Hematopoietic multipotent progenitor cell treated with erythropoietin and hydrocortisone succinate and interleukin-3 and kit ligand, for 15 days (in vitro differentiated cells): ENCODE measurements around the gene SLC43A1.
"Not testable (repeated sequence)": the region's sequence is repeated elsewhere in the genome, so short reads cannot be mapped to it uniquely, and the experiment has no call there.

Experiments
- DNase-seq: peaks from one replicate; pipeline ENCODE4 v3.0.0-alpha.2; 2015; ENCODE audit warnings: low spot score

The SLC43A1 gene

DNA sequence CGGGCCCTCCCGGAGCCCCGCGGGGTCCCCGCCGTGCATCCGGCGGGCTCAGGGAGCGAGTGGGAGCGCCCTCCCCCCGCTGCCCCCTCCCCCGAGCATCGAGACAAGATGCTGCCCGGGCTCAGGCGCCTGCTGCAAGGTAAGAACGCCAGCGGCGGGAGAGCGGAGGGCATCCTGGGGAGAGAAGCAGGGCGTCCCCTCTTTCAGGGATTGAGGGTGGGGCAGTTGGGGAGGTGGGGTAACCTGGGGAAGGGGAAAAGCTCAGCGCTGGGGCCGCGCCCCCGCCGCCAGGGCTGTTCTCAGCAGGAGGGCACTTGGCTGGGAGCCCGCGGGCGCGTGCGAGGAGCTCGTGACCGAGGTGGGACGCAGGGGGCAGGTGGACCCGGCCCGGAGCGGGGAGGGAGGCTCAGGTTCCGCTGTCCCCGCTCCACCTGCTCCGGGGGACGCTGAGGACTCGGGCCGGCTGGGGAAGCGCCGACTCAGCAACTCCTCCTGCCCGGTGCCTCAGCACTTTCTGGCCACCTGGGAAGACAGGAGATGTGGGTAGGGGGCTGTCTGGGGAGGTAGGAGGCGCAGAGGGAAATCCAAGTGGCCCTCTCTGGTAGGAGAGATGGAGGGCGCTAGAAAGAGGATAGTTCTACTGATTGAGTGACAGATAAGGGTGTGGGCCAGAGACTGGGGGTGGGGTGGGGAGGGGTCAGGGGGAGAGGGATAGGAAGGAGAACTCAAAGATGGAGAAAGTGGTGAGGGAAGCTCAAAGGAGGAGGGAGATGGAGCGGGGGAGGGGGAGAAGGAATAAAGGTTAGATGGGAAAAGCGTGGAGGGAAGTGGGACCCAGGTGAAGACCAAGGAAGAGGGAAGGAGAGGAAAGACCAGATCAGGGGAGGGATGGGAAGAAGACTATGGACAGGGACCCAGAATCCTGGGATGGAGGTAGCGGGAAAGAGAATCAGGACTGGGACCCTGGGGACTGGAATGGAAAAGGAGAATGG, 54.4 kb downstream of the SLC43A1 start:
- DNase-seq, result no peak

GRCh38 chr11:57460022-57460757, 55.3 kb downstream of the SLC43A1 start, which contains the start of gene RTN4RL2:
RTN4RL2 (plus strand) TSS chr11:57460528; CDS start chr11:57460866, 338 bp downstream.
- peak; percentile 66 for DNase-seq

DNA sequence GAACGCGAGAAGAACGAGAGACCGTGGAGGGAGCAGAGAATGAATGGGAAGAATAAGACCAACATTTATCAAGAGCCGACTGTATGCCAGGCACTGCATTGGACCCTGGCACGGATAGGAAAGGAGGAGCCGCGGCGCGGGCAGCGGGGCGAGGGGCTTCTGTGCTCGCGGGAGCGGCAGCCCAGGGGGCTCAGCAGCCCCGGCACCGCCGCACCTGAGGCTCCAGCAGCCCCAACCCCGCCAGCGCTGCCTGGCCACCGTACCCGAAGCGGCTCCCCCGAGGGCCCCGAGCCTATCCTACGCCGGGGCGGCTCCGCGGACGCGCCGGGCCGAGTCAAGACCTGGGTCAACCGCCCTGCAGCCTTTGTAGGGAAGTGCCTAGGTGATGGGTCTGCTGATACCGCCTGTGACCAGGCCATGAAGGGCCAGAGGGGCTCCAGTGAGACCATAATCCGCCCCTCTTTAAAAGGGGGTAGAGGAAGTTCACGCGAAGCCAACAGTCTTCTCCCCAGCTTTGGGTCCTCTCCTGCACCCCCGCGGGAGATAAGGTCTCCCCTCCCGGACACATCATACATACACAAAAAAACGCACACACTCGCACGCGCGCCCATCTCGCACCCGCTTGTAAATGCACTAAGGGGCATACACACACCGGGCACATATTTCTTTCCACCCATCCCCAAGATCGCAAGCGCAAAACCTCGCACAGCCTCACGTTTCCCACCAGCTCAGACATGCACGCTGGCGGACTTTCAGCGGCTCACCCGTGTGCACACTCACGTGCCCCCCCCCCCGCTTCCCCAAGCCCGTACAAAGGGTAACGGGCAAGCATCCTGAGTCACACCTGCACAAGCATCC, 56.1 kb downstream of the SLC43A1 start:
- DNase-seq, result no peak

DNA sequence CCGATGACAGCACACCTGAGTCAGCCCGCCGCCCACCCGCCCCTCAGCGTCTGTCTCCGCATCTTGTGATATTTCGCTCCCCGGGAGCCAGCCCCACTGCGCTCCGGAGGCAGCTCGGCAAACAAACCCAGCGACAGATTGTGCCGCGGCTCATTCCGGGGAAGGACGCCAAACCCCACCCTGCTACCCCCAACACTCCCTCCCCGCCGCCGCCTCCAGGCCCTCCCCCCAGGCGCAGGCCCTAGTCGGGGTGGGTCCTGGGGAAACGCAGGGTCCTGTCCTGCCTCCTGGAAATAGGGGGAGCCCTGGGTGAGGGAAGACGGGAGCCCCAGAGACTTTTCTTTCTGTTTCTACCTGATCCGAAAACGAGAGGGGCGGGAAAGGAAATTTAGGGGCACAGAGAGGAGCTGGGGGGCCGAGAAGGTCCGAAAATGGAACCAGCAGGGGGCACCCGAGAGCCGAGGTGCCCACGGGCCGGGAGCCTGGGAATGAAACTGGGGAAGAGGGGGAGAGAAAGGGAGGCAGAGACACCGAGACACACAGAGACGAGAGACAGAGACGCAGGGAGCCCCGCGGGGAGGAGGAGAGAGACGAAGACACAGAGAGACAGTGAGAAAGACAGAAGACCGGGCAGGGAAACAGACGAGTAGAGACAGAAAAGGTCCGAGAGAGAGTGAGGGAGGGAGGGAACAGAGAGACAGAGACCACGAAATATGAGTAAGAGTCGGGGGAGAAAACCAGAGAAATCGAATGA, 56.9 kb downstream of the SLC43A1 start:
- DNase-seq, result peak; percentile 63

- no peak for DNase-seq
Measured at GRCh38 chr11:57458060-57458409, 57.5 kb downstream of the SLC43A1 start.

GRCh38 chr11:57457643-57458023, 57.9 kb downstream of the SLC43A1 start:
- DNase-seq, result no peak

DNA sequence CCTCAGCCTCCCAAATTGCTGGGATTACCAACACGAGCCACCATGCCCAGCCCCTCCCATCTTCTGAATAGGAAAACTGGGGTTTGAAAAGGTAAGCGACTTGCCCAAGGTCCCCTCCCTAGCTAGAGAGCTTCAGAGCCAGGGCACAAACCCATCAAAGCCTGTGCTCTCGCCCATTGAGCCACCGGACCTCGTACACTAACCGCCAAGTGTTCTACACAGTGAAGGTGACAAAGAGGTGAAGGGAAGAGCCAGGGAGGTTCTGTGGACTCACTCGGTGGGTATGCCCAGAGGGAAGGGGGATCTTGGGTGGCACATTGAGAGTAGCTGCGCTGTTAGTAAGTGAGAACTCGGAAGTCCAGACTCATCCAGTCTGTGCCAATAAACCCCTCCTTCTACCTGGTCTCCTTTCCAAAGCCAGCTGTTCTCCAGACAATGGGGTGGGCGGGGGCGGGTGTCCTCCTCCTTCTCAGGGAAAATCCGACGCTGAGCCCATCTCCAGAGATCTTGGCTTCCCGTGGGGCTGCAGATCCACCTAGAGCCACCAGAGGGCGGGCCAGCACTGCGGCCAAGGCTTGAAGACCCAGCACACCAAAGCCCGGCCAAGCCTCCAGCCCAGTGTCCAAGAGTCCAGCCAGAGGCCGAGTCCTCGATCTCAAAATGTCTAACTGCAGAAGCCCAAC, 58.4 kb downstream of the SLC43A1 start:
- DNase-seq, result peak; percentile 84

- no peak for DNase-seq
Measured at GRCh38 chr11:57453543-57454177, 61.8 kb downstream of the SLC43A1 start.

- no peak for DNase-seq
Measured at GRCh38 chr11:57446055-57446454, 69.4 kb downstream of the SLC43A1 start.

DNA sequence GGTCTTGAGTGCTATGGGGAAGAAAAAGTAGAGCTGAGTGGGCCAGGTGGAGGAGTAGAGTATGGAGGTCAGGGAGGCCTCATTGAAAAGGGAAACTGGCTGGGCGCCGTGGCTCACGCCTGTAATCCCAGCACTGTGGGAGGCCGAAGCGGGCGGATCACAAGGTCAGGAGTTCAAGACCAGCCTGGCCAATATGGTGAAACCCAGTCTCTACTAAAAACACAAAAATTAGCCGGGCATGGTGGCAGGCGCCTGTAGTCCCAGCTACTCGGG, 70.4 kb downstream of the SLC43A1 start:
- not testable (repeated sequence) for DNase-seq

DNA sequence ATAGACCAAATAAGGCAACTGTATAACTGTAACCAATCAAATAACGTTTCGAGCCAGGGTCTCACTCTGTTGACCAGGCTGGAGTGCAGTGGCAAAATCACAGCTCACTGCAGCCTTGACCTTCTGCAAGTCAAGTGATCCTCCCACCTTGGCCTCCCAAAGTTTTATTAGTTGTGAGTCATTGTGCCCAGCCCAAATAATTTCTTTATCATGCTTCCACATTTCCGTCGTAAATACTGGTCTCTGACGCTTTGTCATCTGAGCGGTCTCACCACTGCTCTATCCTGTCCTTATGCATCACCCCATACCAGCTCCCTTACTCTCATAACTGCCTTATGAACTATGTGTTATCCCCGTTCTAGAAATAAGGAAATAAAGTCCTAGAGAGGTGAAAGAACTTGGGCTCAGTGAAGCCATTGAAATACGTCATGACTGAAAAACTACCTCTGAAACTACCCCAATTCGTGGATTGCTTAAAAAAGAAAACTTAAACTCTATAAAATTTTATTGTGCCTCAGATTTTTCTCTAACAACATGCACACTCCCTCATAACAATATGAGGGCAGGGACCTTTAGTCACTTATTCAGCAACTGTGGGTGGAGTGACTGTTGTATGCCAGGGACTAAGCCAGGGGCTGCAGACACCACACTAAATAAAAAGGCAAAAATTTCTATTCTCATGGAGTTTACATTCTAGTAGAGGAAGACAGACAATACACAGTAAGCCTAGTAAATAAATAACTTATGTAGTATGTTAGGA, 71.0 kb downstream of the SLC43A1 start:
- DNase-seq, result no peak

GRCh38 chr11:57440744-57441414, 74.6 kb downstream of the SLC43A1 start:
- no peak for DNase-seq

- no peak for DNase-seq
Measured at GRCh38 chr11:57439786-57440185, 75.7 kb downstream of the SLC43A1 start.

GRCh38 chr11:57438345-57439285, 76.9 kb downstream of the SLC43A1 start:
- DNase-seq, result no peak

DNA sequence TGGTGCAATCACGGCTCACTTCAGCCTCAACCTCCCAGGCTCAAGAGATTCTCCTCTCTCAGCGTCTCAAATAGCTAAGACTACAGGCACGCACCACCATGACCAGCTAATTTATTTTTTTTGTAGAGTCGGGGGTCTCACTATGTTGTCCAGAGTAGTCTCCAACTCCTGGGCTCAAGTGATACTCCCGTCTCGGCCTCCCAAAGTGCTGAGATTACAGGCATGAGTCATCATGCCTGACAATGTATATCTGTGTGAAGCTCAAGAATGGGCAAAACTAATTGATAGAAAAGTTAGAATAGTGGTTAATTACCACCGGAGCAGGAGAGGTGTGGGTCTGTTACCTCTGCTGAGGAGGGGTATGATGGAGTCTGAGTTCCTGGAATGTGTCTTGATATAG, 79.5 kb downstream of the SLC43A1 start:
- no peak for DNase-seq

DNA sequence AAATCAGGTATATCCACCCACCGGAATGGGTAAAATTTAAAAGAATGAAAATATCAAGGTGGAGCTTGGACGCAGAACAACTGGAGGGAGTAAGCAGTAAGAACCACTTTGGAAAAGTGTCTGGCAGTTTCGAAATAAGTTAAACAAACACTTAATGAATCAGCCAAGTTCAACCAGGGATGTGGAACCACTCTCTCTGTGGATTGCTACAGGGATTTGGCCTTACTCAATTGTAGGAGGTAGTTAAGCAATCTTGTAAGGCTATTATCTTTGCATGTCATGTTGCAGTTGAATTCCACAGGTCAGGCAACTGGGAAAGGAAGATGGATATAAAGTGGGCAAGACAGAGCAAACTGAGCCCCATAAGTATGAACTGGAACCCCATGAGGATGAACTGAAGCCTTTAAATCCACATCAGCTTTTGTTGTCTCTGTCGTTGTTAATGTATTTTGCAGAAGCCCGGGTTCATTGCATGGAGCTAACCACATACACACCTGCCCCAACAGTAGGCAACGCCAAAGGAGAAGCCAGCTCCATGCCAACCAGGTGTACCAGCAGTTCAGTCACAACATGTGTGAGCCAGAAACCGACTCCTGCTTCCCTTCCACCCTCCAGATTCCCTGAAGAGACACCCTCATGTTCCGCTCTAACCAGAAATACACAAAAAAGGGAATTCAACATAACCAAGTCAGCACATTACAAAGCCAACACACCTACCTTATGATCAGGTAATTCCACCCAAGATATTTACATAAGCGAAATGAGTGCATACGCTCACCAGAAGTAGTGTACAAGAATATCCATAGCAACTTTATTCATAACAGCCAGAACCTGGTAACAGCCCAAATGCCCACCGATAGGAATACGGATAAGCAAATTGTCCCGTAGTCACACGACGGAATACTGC, 80.6 kb downstream of the SLC43A1 start:
- DNase-seq, result no peak
